HepG2 (cell line): ENCODE data around the gene RCCD1. TPM values are rescaled to one million over a fixed set of nuclear protein-coding genes. Genes with fewer than 3 reads are reported as not detected.

Source experiments
- ATAC-seq: fragments of 200-7000 bp; cut with Tn5 transposase; 3 replicates; pipeline ENCODE4 v1.9.1; 2020; ENCODE audit warnings: mild to moderate bottlenecking, moderate library complexity
- BruUV-seq: library from RNA; stranded (reverse); fragments of 400-500 nt; replicated peaks from 2 replicates; lab custom pipeline; 2021; lab: Mats Ljungman, UMichigan
- CTCF ChIA-PET: fragments of 300-600 bp; formaldehyde crosslinking; extraction: SDS; loops from one replicate; lab custom pipeline; 2021; ENCODE audit warnings: low total read pairs, inconsistent platforms, low intra/inter-chr PET ratio; lab: Yijun Ruan, JAX
- POLR2A ChIA-PET: fragments of 350-600 bp; sonication (Branson Sonifier 250); formaldehyde crosslinking; loops from one replicate; lab custom pipeline; 2020; ENCODE audit warnings: antibody characterized with exemption, inconsistent platforms; lab: Yijun Ruan, JAX
- DNase-seq: peaks from one replicate; pipeline ENCODE4 v3.0.0-alpha.2; 2015; ENCODE audit warnings: low spot score
- FAIRE-seq: peaks from 3 replicates; lab custom pipeline; 2011; peaks lifted over from hg19 to GRCh38; lab: Jason Lieb, UNC
- H2AFZ ChIP-seq: one replicate; pipeline ENCODE4 v1.6.1; 2011; ENCODE audit warnings: low read length, inconsistent platforms
- H3K27ac ChIP-seq: fragments of 300-600 bp; 3 replicates; pipeline ENCODE4 v1.8.0; 2011; ENCODE audit warnings: mixed run types, mild to moderate bottlenecking, mixed read lengths, low read length, inconsistent platforms; ENCODE audit not compliant: insufficient read depth; ENCODE audit errors: extremely low read length
- H3K27me3 ChIP-seq, 2 experiments: fragments of 200-600 bp in 1 of 2; 2 replicates in 1 of 2; 3 replicates in 1 of 2; pipeline versions ENCODE4 v1.6.0 to v1.8.0; 2011; ENCODE audit warnings: low read length in 2 of 2, mild to moderate bottlenecking in 2 of 2, moderate library complexity in 2 of 2, inconsistent platforms in 1 of 2; ENCODE audit not compliant: insufficient read depth in 2 of 2, control insufficient read depth in 1 of 2
- H3K36me3 ChIP-seq, 2 experiments: fragments of 200-600 bp in 1 of 2; replicated peaks in 1 of 2; 2 replicates in 1 of 2; 3 replicates in 1 of 2; pipeline versions ENCODE4 v1.5.1 to v1.8.0; 2011; ENCODE audit warnings: low read length in 2 of 2, inconsistent platforms in 1 of 2; ENCODE audit not compliant: insufficient read depth in 2 of 2, control insufficient read depth in 1 of 2
- H3K4me1 ChIP-seq: 2 replicates; pipeline ENCODE4 v1.5.1; 2012; ENCODE audit warnings: low read length, inconsistent platforms; ENCODE audit not compliant: insufficient read depth
- H3K4me2 ChIP-seq: 2 replicates; pipeline ENCODE4 v1.6.0; 2011; ENCODE audit warnings: low read depth, low read length, inconsistent platforms
- H3K4me3 ChIP-seq, 3 experiments: fragments of 200-600 bp in 1 of 3; sonication (generic), shearing (Covaris generic) in 1 of 3; replicated peaks in 1 of 3; 2 replicates each; pipeline ENCODE4 v1.5.1; 2011 to 2016; ENCODE audit warnings: low read length in 3 of 3, inconsistent platforms in 2 of 3, low read depth in 2 of 3, mild to moderate bottlenecking in 2 of 3, control low read depth in 1 of 3, mixed read lengths in 1 of 3; ENCODE audit not compliant: insufficient read depth in 1 of 3
- H3K79me2 ChIP-seq: one replicate; pipeline ENCODE4 v1.6.1; 2011; ENCODE audit warnings: low read length, inconsistent platforms; ENCODE audit not compliant: insufficient read depth
- H3K9ac ChIP-seq: 2 replicates; pipeline ENCODE4 v1.6.0; 2011; ENCODE audit warnings: mild to moderate bottlenecking, low read depth, low read length, inconsistent platforms; ENCODE audit not compliant: insufficient read depth
- H3K9me3 ChIP-seq: 2 replicates; pipeline ENCODE4 v1.5.1; 2012; ENCODE audit warnings: mild to moderate bottlenecking, low read length
- H4K20me1 ChIP-seq: 2 replicates; pipeline ENCODE4 v1.6.0; 2011; ENCODE audit warnings: inconsistent platforms, mild to moderate bottlenecking, low read length, moderate library complexity; ENCODE audit not compliant: insufficient read depth
- CC2D1A ChIP-seq: sonication (generic); formaldehyde crosslinking; IDR thresholded peaks from 2 replicates; pipeline ENCODE4 v1.8.1; 2023; ENCODE audit warnings: mild to moderate bottlenecking, missing genetic modification reagents
- SALL2 ChIP-seq: sonication (generic); formaldehyde crosslinking; IDR thresholded peaks from 2 replicates; pipeline ENCODE4 v1.8.1; 2023; ENCODE audit warnings: mild to moderate bottlenecking, missing genetic modification reagents, inconsistent platforms
- THAP7 ChIP-seq: sonication (generic); formaldehyde crosslinking; IDR thresholded peaks from 2 replicates; pipeline ENCODE4 v1.8.1; 2023; ENCODE audit warnings: mild to moderate bottlenecking, missing genetic modification reagents
- ZEB1 ChIP-seq: IDR thresholded peaks from 2 replicates; pipeline ENCODE4 v1.6.1; 2012; ENCODE audit warnings: mild to moderate bottlenecking, low read depth, inconsistent platforms; ENCODE audit not compliant: insufficient replicate concordance
- ZMYM2 ChIP-seq: sonication (generic); formaldehyde crosslinking; IDR thresholded peaks from 2 replicates; pipeline ENCODE4 v1.8.0; 2022; ENCODE audit warnings: mild to moderate bottlenecking, missing genetic modification reagents
- ZNF34 ChIP-seq: sonication (generic); formaldehyde crosslinking; IDR thresholded peaks from 2 replicates; pipeline ENCODE4 v1.4.0; 2020; ENCODE audit warnings: mild to moderate bottlenecking, missing genetic modification reagents, borderline replicate concordance
- WGBS: methylation state at CpG from one replicate; pipeline ENCODE4 v1.1.6; 2017; ENCODE audit warnings: low lambda C conversion rate; 5-methylcytosine and 5-hydroxymethylcytosine counted together
- in situ Hi-C: cut with HindIII; loops from 2 replicates; pipeline ENCODE4 v1.10.0; 2017; ENCODE audit warnings: low pct_unique_long_range_greater_than_20kb; ENCODE audit not compliant: extremely low pct_ligation_motif_present
- intact Hi-C: fragments of 100-400 bp; cut with micrococcal nuclease; formaldehyde crosslinking; loops from one replicate; pipeline ENCODE4 v1.10.0; 2022; ENCODE audit not compliant: unreplicated experiment
- polyA plus RNA-seq, 8 experiments: library from polyadenylated mRNA; depleted of rRNA in 3 of 8; stranded (reverse) in 7 of 8; unstranded in 1 of 8; fragments of >200 nt; fragmentation: Illumina TruSeq in 4 of 8; extraction: Trizol in 4 of 8; gene quantifications; 2 replicates each; pipeline versions ENCODE4 v1.2.1 to v1.2.3, GENCODE V29; 2011 to 2016; ENCODE audit warnings: low read depth in 4 of 8, missing spikeins in 1 of 8, mixed read lengths in 1 of 8; ENCODE audit not compliant: insufficient read depth in 1 of 8
- total RNA-seq, 5 experiments: library from RNA; depleted of rRNA; stranded (reverse); fragments of >200 nt; fragmentation: Illumina TruSeq; extraction: Trizol; gene quantifications; 2 replicates each; pipeline ENCODE4 v1.2.3, GENCODE V29; 2016; ENCODE audit warnings: low read depth in 1 of 5
- TF ChIP-seq, protein P1 (sequence below): sonication (generic); formaldehyde crosslinking; IDR thresholded peaks from 2 replicates; pipeline ENCODE4 v1.4.0; 2020; ENCODE audit warnings: mild to moderate bottlenecking, missing genetic modification reagents
- TF ChIP-seq, protein P2 (sequence below): sonication (generic); formaldehyde crosslinking; IDR thresholded peaks from 2 replicates; pipeline ENCODE4 v1.4.0; 2020; ENCODE audit warnings: missing genetic modification reagents, borderline replicate concordance
- TF ChIP-seq, protein P3 (sequence below): IDR thresholded peaks from 2 replicates; pipeline ENCODE4 v1.6.1; 2016; ENCODE audit warnings: missing genetic modification reagents, missing compliant biosample characterization

Gene RCCD1
- total and polyA plus RNA-seq, 2 of the 13 experiments (the other 11 are each of a cell fraction or from before 2014, with no cell fraction given), result 14.1 to 15.1 TPM

DNA sequence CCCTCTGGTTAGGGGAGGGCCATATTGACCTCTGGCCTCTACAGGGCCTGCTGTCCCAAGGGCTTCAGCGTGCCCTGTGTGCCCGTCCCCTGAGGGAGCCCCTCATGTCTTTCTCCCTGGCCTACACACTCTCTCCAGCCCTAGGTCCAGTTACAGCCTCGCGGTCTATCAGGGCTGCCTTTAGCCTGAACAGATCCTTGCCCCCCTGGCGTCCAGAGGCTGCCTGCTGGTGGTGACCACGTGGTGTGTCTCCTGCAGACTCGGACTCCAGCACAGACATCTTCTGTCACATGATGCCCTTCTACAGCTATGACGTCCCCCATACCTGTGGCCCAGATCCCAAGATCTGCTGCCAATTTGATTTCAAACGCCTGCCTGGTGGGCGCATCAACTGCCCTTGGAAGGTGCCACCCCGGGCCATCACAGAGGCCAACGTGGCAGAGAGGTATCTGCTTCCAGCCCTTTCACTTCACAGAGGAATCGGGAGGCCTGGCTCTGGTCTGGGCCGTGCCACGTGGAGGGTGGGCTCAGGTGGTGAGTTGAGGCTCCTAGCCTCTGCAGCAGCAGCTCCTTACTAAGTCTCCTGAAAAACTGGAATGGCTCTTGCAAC, 47.5 kb upstream of the RCCD1 start:
- CTCF ChIA-PET, result no interaction called here

More for the DNA sequence above, 47.5 kb upstream of the RCCD1 start:
- POLR2A ChIA-PET, result no interaction called here
- Histone ChIP-seq H3K4me1 (peaks cover 9% of the 10 kb centered on the region; the same call in 1 of the 2 replicates), H3K4me3 (no peak overlapping the region), H3K27me3 (no peaks in the 10 kb centered on the region), H3K9ac (no peak overlapping the region), H3K4me2 (no peak overlapping the region), H3K27ac (no peak overlapping the region), H3K79me2 (no peaks in the 10 kb centered on the region), H2AFZ (no peak overlapping the region), H4K20me1 (no peaks in the 10 kb centered on the region), H3K36me3 (peaks cover 13 to 57% of the 10 kb centered on the region in 2 experiments), H3K9me3 (no peaks in the 10 kb centered on the region)
- in situ Hi-C loops, result no loop called here
- no peak for DNase-seq
- BruUV-seq, result no TSS peak
- FAIRE-seq, result no peak
- intact Hi-C loops, result no loop called here
- ATAC-seq, result no peak
- 91% methylated on average over 11 of the region's 15 CpGs for WGBS
- TF ChIP-seq ZEB1 (no peak), ZNF34 (CRISPR knock-in tag) (no peak), SALL2 (CRISPR knock-in tag) (no peak), THAP7 (no peak), ZMYM2 (CRISPR knock-in tag) (no peak), CC2D1A (no peak)
- TF ChIP-seq, protein P1, sequence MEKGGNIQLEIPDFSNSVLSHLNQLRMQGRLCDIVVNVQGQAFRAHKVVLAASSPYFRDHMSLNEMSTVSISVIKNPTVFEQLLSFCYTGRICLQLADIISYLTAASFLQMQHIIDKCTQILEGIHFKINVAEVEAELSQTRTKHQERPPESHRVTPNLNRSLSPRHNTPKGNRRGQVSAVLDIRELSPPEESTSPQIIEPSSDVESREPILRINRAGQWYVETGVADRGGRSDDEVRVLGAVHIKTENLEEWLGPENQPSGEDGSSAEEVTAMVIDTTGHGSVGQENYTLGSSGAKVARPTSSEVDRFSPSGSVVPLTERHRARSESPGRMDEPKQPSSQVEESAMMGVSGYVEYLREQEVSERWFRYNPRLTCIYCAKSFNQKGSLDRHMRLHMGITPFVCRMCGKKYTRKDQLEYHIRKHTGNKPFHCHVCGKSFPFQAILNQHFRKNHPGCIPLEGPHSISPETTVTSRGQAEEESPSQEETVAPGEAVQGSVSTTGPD (CRISPR knock-in tag), result no peak
- TF ChIP-seq, protein P2, sequence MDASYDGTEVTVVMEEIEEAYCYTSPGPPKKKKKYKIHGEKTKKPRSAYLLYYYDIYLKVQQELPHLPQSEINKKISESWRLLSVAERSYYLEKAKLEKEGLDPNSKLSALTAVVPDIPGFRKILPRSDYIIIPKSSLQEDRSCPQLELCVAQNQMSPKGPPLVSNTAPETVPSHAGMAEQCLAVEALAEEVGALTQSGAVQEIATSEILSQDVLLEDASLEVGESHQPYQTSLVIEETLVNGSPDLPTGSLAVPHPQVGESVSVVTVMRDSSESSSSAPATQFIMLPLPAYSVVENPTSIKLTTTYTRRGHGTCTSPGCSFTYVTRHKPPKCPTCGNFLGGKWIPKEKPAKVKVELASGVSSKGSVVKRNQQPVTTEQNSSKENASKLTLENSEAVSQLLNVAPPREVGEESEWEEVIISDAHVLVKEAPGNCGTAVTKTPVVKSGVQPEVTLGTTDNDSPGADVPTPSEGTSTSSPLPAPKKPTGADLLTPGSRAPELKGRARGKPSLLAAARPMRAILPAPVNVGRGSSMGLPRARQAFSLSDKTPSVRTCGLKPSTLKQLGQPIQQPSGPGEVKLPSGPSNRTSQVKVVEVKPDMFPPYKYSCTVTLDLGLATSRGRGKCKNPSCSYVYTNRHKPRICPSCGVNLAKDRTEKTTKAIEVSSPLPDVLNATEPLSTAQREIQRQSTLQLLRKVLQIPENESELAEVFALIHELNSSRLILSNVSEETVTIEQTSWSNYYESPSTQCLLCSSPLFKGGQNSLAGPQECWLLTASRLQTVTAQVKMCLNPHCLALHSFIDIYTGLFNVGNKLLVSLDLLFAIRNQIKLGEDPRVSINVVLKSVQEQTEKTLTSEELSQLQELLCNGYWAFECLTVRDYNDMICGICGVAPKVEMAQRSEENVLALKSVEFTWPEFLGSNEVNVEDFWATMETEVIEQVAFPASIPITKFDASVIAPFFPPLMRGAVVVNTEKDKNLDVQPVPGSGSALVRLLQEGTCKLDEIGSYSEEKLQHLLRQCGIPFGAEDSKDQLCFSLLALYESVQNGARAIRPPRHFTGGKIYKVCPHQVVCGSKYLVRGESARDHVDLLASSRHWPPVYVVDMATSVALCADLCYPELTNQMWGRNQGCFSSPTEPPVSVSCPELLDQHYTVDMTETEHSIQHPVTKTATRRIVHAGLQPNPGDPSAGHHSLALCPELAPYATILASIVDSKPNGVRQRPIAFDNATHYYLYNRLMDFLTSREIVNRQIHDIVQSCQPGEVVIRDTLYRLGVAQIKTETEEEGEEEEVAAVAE (CRISPR knock-in tag), result no peak
- TF ChIP-seq, protein P3, sequence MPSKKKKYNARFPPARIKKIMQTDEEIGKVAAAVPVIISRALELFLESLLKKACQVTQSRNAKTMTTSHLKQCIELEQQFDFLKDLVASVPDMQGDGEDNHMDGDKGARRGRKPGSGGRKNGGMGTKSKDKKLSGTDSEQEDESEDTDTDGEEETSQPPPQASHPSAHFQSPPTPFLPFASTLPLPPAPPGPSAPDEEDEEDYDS (CRISPR knock-in tag), result no peak
